DMS53 treated with DMSO at 0.1 percent for 48 hours (cell line): Measurements from ENCODE around the gene PNMA8A.

Experiments
- DNase-seq: peaks from one replicate; lab custom pipeline; 2025; ENCODE audit not compliant: unreplicated experiment; lab: John Stamatoyannopoulos, UW

The PNMA8A gene

GRCh38 chr19:46492841-46493235, 21.5 kb upstream of the PNMA8A start:
- no peak for DNase-seq

GRCh38 chr19:46491975-46492682, 20.8 kb upstream of the PNMA8A start:
- DNase-seq, result no peak

- DNase-seq, result no peak
Measured at GRCh38 chr19:46490774-46491173, 19.4 kb upstream of the PNMA8A start.

- DNase-seq, result no peak
Measured at GRCh38 chr19:46489445-46490272, 18.3 kb upstream of the PNMA8A start.

- DNase-seq, result no peak
Measured at GRCh38 chr19:46488551-46488950, 17.2 kb upstream of the PNMA8A start.

- DNase-seq, result peak; percentile 50
Measured at GRCh38 chr19:46487802-46488445, 16.6 kb upstream of the PNMA8A start.

GRCh38 chr19:46487178-46487801, 15.9 kb upstream of the PNMA8A start:
- DNase-seq, result no peak

GRCh38 chr19:46486358-46486757, 15.0 kb upstream of the PNMA8A start:
- no peak for DNase-seq

- no peak for DNase-seq
Measured at GRCh38 chr19:46484656-46485055, 13.3 kb upstream of the PNMA8A start.

- no peak for DNase-seq
Measured at GRCh38 chr19:46482631-46483030, 11.3 kb upstream of the PNMA8A start.

- DNase-seq, result no peak
Measured at GRCh38 chr19:46481947-46482346, 10.6 kb upstream of the PNMA8A start.

GRCh38 chr19:46481223-46481848, 10.0 kb upstream of the PNMA8A start:
- DNase-seq, result no peak

GRCh38 chr19:46480415-46480814, 9.1 kb upstream of the PNMA8A start:
- no peak for DNase-seq

- DNase-seq, result no peak
Measured at GRCh38 chr19:46478356-46478986, 7.1 kb upstream of the PNMA8A start.

- DNase-seq, result no peak
Measured at GRCh38 chr19:46475986-46476385, 4.6 kb upstream of the PNMA8A start.

GRCh38 chr19:46474211-46474610, 2.8 kb upstream of the PNMA8A start:
- DNase-seq, result no peak

GRCh38 chr19:46472592-46472991, 1.2 kb upstream of the PNMA8A start:
- DNase-seq, result no peak

- no peak for DNase-seq
Measured at GRCh38 chr19:46471811-46472543, 614 bp upstream of the PNMA8A start.

GRCh38 chr19:46470376-46470775, 987 bp downstream of the PNMA8A start:
- DNase-seq, result no peak
